H1 (cell line): ENCODE results near the gene TRDN. TPM values are rescaled to one million over a fixed set of nuclear protein-coding genes. Genes with fewer than 3 reads are reported as not detected.
"Not testable (repeated sequence)": the region's sequence is repeated elsewhere in the genome, so short reads cannot be mapped to it uniquely, and the experiment has no call there.

Experiments
- CTCF ChIA-PET: fragments of 300-600 bp; sonication (Branson Sonifier 250); formaldehyde crosslinking; loops from one replicate; lab custom pipeline; 2021; ENCODE audit not compliant: partially characterized antibody; lab: Charles Lee
- POLR2A ChIA-PET: fragments of 300-600 bp; sonication (Branson Sonifier 250); formaldehyde crosslinking; loops from one replicate; lab custom pipeline; 2021; ENCODE audit warnings: inconsistent platforms; ENCODE audit not compliant: partially characterized antibody; lab: Charles Lee
- DNase-seq, 2 experiments: peaks; one replicate each; pipeline versions ENCODE4 v3.0.0 to v3.0.0-alpha.2; 2010 to 2022; ENCODE audit warnings: low spot score in 2 of 2, low read depth in 1 of 2, mixed read lengths in 1 of 2
- FAIRE-seq: peaks from 2 replicates; lab custom pipeline; 2011; peaks lifted over from hg19 to GRCh38; lab: Jason Lieb, UNC
- H2AFZ ChIP-seq: 2 replicates; pipeline ENCODE4 v1.8.1; 2012; ENCODE audit warnings: low read length, inconsistent platforms
- H2AK5ac ChIP-seq: 2 replicates; pipeline ENCODE4 v1.6.1; 2013; ENCODE audit warnings: low read depth, low read length
- H2BK120ac ChIP-seq: replicated peaks from 2 replicates; pipeline ENCODE3; 2013; ENCODE audit warnings: low read depth, low read length, inconsistent platforms
- H2BK12ac ChIP-seq: 2 replicates; pipeline ENCODE4 v1.6.1; 2013; ENCODE audit warnings: low read depth, low read length
- H2BK15ac ChIP-seq: 2 replicates; pipeline ENCODE4 v1.6.1; 2013; ENCODE audit warnings: low read length
- H2BK20ac ChIP-seq: 2 replicates; pipeline ENCODE4 v1.6.1; 2013; ENCODE audit warnings: low read length
- H2BK5ac ChIP-seq: 2 replicates; pipeline ENCODE4 v1.6.1; 2013; ENCODE audit warnings: low read depth, low read length
- H3K14ac ChIP-seq: 2 replicates; pipeline ENCODE4 v1.6.1; 2013; ENCODE audit warnings: inconsistent platforms; ENCODE audit not compliant: insufficient read length
- H3K18ac ChIP-seq: 2 replicates; pipeline ENCODE4 v1.6.1; 2013; ENCODE audit warnings: low read length; ENCODE audit errors: extremely low read depth
- H3K23ac ChIP-seq: 2 replicates; pipeline ENCODE4 v1.6.1; 2013; ENCODE audit warnings: inconsistent platforms; ENCODE audit not compliant: insufficient read length
- H3K23me2 ChIP-seq: 2 replicates; pipeline ENCODE4 v1.6.1; 2013; ENCODE audit warnings: low read depth, low read length
- H3K27ac ChIP-seq: 2 replicates; pipeline ENCODE4 v1.6.1; 2011; ENCODE audit warnings: low read depth, low read length, inconsistent platforms
- H3K27me3 ChIP-seq, 4 experiments: replicated peaks in 1 of 4; 1 replicate in 1 of 4; 2 replicates in 3 of 4; pipeline versions ENCODE4 v1.6.1 to v1.8.1; 2011 to 2013; ENCODE audit warnings: low read length in 3 of 4, mild to moderate bottlenecking in 3 of 4, inconsistent platforms in 2 of 4, mixed read lengths in 2 of 4, moderate library complexity in 1 of 4; ENCODE audit not compliant: control insufficient read depth in 3 of 4, insufficient read depth in 3 of 4; ENCODE audit errors: extremely low read depth in 1 of 4
- H3K36me3 ChIP-seq, 4 experiments: 2 replicates each; pipeline versions ENCODE4 v1.6.1 to v1.8.1; 2011 to 2013; ENCODE audit warnings: mild to moderate bottlenecking in 4 of 4, low read length in 3 of 4, moderate library complexity in 2 of 4, control low read depth in 1 of 4, inconsistent platforms in 1 of 4; ENCODE audit not compliant: insufficient read depth in 4 of 4, control insufficient read depth in 2 of 4
- H3K4ac ChIP-seq: replicated peaks from 2 replicates; pipeline ENCODE3; 2013; ENCODE audit warnings: low read length, low read depth, mixed read lengths, inconsistent platforms; ENCODE audit not compliant: insufficient read length
- H3K4me1 ChIP-seq, 4 experiments: replicated peaks in 1 of 4; 1 replicate in 1 of 4; 2 replicates in 3 of 4; pipeline versions ENCODE4 v1.6.1 to v1.8.1; 2011 to 2013; ENCODE audit warnings: low read length in 3 of 4, inconsistent platforms in 2 of 4, mixed read lengths in 1 of 4; ENCODE audit not compliant: insufficient read depth in 4 of 4, control insufficient read depth in 3 of 4
- H3K4me2 ChIP-seq, 2 experiments: 2 replicates each; pipeline versions ENCODE4 v1.6.1 to v1.8.1; 2011 to 2013; ENCODE audit warnings: low read depth in 2 of 2, low read length in 2 of 2, control low read depth in 1 of 2, inconsistent platforms in 1 of 2, mild to moderate bottlenecking in 1 of 2; ENCODE audit not compliant: insufficient read depth in 1 of 2
- H3K4me3 ChIP-seq, 4 experiments: fragments of 200-600, 300-600 bp in 1 of 4; sonication (generic), shearing (Covaris generic), sonication (Bioruptor Twin) in 1 of 4; 2 replicates each; pipeline versions ENCODE4 v1.5.1 to v1.8.1; 2011 to 2016; ENCODE audit warnings: low read length in 4 of 4, low read depth in 3 of 4, control low read depth in 2 of 4, inconsistent platforms in 2 of 4, mild to moderate bottlenecking in 2 of 4, mixed read lengths in 1 of 4, moderate library complexity in 1 of 4; ENCODE audit not compliant: insufficient read depth in 2 of 4; ENCODE audit errors: extremely low read depth in 1 of 4
- H3K56ac ChIP-seq: replicated peaks from 2 replicates; pipeline ENCODE3; 2013; ENCODE audit warnings: low read depth, mild to moderate bottlenecking, mixed read lengths, low read length, inconsistent platforms; ENCODE audit not compliant: insufficient read length
- H3K79me1 ChIP-seq: 2 replicates; pipeline ENCODE4 v1.6.1; 2013; ENCODE audit warnings: low read depth, low read length, control low read depth
- H3K79me2 ChIP-seq, 2 experiments: 2 replicates each; pipeline versions ENCODE4 v1.6.1 to v1.8.1; 2012 to 2013; ENCODE audit warnings: low read length in 2 of 2, mild to moderate bottlenecking in 2 of 2, inconsistent platforms in 1 of 2; ENCODE audit not compliant: insufficient read depth in 2 of 2, control insufficient read depth in 1 of 2
- H3K9ac ChIP-seq, 4 experiments: replicated peaks in 1 of 4; 1 replicate in 1 of 4; 2 replicates in 3 of 4; pipeline versions ENCODE4 v1.6.1 to v1.8.1; 2011 to 2013; ENCODE audit warnings: low read depth in 3 of 4, low read length in 3 of 4, control low read depth in 2 of 4, mild to moderate bottlenecking in 2 of 4, moderate library complexity in 2 of 4, inconsistent platforms in 1 of 4; ENCODE audit errors: extremely low read depth in 1 of 4
- H3K9me3 ChIP-seq, 2 experiments: 2 replicates each; pipeline versions ENCODE4 v1.6.1 to v1.8.1; 2012 to 2013; ENCODE audit warnings: mild to moderate bottlenecking in 2 of 2, moderate library complexity in 2 of 2, control low read depth in 1 of 2, inconsistent platforms in 1 of 2, low read depth in 1 of 2, low read length in 1 of 2, mixed read lengths in 1 of 2; ENCODE audit not compliant: insufficient read depth in 2 of 2
- H4K20me1 ChIP-seq, 2 experiments: replicated peaks in 1 of 2; 2 replicates each; pipeline versions ENCODE3 to v1.8.1; 2011 to 2013; ENCODE audit warnings: inconsistent platforms in 2 of 2, low read length in 2 of 2, mild to moderate bottlenecking in 1 of 2; ENCODE audit not compliant: insufficient read depth in 2 of 2, control insufficient read depth in 1 of 2
- H4K5ac ChIP-seq: 2 replicates; pipeline ENCODE4 v1.6.1; 2013; ENCODE audit warnings: low read length, low read depth, mixed read lengths, inconsistent platforms; ENCODE audit not compliant: insufficient read length
- H4K8ac ChIP-seq: 2 replicates; pipeline ENCODE4 v1.8.0; 2013; ENCODE audit warnings: mild to moderate bottlenecking, moderate library complexity, low read length, inconsistent platforms; ENCODE audit not compliant: insufficient read depth; ENCODE audit errors: extremely low read depth
- H4K91ac ChIP-seq: replicated peaks from 2 replicates; pipeline ENCODE3; 2013; ENCODE audit warnings: low read length, mixed read lengths, inconsistent platforms; ENCODE audit not compliant: insufficient read length
- WGBS, 2 experiments: shearing (Covaris generic) in 1 of 2; methylation state at CpG; one replicate each; pipeline versions ENCODE4 v1.1.6 to v1.1.7; 2013 to 2015; ENCODE audit warnings: low lambda C conversion rate in 2 of 2, mixed read lengths in 2 of 2, inconsistent platforms in 1 of 2, low coverage in 1 of 2, missing lambda C conversion rate in 1 of 2; ENCODE audit not compliant: insufficient replicate concordance in 2 of 2, insufficient coverage in 1 of 2, insufficient read length in 1 of 2; ENCODE audit errors: extremely low coverage in 1 of 2, missing lambda C conversion rate in 1 of 2; 5-methylcytosine and 5-hydroxymethylcytosine counted together
- polyA plus RNA-seq, 7 experiments: library from polyadenylated mRNA; depleted of rRNA in 3 of 7; stranded (reverse) in 5 of 7; unstranded in 2 of 7; fragments of >200 nt in 5 of 7; fragments of 200-250 nt in 2 of 7; gene quantifications; 1 replicate in 5 of 7; 2 replicates in 1 of 7; 4 replicates in 1 of 7; pipeline versions ENCODE4 v1.2.1 to v1.2.3, GENCODE V29; 2011 to 2013; ENCODE audit warnings: missing spikeins in 2 of 7, mixed read lengths in 2 of 7
- total RNA-seq: library from RNA; stranded (reverse); fragmentation: NEBNext Ultra II Directional; extraction: Animal tissue kit (Norgen Biotek cat#: 25700); gene quantifications from 2 replicates; pipeline ENCODE4 v1.2.1, GENCODE V29; 2021

TRDN gene
- total and polyA plus RNA-seq, 2 of the 8 experiments (the other 6 are each of a cell fraction or from before 2014, with no cell fraction given), result 1.6 to 41.6 TPM

DNA sequence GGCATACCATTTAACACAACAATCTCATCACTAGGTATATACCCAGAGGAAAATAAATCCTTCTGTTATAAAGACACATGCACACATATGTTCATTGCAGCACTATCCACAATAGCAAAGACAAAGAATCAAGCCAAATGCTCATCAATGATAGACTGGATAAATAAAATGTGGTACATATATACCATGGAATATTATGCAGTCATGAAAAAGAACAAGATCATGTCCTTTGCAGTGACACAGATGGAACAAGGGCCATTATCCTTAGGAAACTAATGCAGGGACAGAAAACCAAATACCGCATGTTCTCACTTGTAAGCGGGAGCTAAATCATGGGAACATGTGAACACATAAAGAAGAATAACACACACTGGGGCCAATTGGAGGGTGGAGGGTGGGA, 322.3 kb downstream of the TRDN start:
- H3K27ac ChIP-seq, H3K9ac ChIP-seq, H3K56ac ChIP-seq, H2BK120ac ChIP-seq, H4K8ac ChIP-seq, H4K91ac ChIP-seq, H3K4me1 ChIP-seq, H3K36me3 ChIP-seq, H2BK12ac ChIP-seq, H3K79me1 ChIP-seq, H2AK5ac ChIP-seq, H2BK20ac ChIP-seq, H2BK15ac ChIP-seq, H3K27me3 ChIP-seq, H2BK5ac ChIP-seq, H2AFZ ChIP-seq, DNase-seq, FAIRE-seq, POLR2A ChIA-PET, H3K79me2 ChIP-seq, H3K23ac ChIP-seq, H3K23me2 ChIP-seq, H3K18ac ChIP-seq, H3K4me3 ChIP-seq, H3K4ac ChIP-seq, H4K5ac ChIP-seq, H3K9me3 ChIP-seq, H3K4me2 ChIP-seq, H3K14ac ChIP-seq, H4K20me1 ChIP-seq: not testable (repeated sequence)
- CTCF ChIA-PET, result interaction anchor here (0.8 to 2.7 kb wide), 2 partner anchors 45 to 445 kb away, joined by 3 to 10 read pairs; no protein-coding TSS in a partner anchor
- 93% methylated on average over 2 of the region's 2 CpGs; no CpG with 5 or more reads in 1 of the 2 experiments for WGBS, 2 experiments
